ENCODE data around the gene EIF4G2.

DNA sequence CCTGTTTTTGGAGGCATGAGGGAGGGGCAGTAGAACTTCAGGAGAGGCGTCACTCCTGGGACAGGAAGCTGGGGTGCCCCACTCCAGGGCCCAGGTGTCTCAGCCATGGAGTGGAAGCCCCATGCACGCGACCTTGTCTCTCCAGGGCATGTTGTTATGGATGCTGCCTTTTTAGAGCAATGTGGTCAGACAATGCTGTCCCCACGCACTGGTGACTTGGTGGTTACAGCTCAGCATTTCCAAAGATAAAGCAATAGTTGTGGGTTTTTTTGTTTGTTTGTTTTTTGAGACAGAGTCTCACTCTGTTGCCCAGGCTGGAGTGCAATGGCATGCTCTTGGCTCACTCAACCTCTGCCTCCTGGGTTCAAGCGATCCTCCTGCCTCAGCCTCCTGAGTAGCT is 22.3 kb downstream of the EIF4G2 start:
- TF ChIP-seq, protein P1, sequence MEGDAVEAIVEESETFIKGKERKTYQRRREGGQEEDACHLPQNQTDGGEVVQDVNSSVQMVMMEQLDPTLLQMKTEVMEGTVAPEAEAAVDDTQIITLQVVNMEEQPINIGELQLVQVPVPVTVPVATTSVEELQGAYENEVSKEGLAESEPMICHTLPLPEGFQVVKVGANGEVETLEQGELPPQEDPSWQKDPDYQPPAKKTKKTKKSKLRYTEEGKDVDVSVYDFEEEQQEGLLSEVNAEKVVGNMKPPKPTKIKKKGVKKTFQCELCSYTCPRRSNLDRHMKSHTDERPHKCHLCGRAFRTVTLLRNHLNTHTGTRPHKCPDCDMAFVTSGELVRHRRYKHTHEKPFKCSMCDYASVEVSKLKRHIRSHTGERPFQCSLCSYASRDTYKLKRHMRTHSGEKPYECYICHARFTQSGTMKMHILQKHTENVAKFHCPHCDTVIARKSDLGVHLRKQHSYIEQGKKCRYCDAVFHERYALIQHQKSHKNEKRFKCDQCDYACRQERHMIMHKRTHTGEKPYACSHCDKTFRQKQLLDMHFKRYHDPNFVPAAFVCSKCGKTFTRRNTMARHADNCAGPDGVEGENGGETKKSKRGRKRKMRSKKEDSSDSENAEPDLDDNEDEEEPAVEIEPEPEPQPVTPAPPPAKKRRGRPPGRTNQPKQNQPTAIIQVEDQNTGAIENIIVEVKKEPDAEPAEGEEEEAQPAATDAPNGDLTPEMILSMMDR (IDR thresholded peaks at IDR 0.05) = no peak
- TF ChIP-seq POLR2A (IDR thresholded peaks at IDR 0.05) = no peak

All from Peyer's patch (tissue), 4 donors.